BE2C (cell line): ENCODE data around the gene EDEM1.

Source experiments
- DNase-seq: peaks from one replicate; pipeline ENCODE4 v3.0.0-alpha.2; 2020
- H3K27me3 ChIP-seq: fragments of 250-450 bp; sonication (Bioruptor Pico); 2 replicates; pipeline ENCODE4 v1.5.1; 2020; ENCODE audit warnings: mild to moderate bottlenecking
- H3K36me3 ChIP-seq: fragments of 250-450 bp; sonication (Bioruptor Pico); 2 replicates; pipeline ENCODE4 v1.5.1; 2020; ENCODE audit warnings: mild to moderate bottlenecking
- H3K4me1 ChIP-seq: fragments of 250-450 bp; sonication (Bioruptor Pico); 2 replicates; pipeline ENCODE4 v1.5.1; 2020
- H3K4me3 ChIP-seq: 2 replicates; pipeline ENCODE4 v1.5.1; 2011; ENCODE audit warnings: low read depth, low read length
- H3K9me3 ChIP-seq: fragments of 250-450 bp; sonication (Bioruptor Pico); 2 replicates; pipeline ENCODE4 v1.5.1; 2020
- CTCF ChIP-seq: IDR thresholded peaks from 2 replicates; pipeline ENCODE4 v1.5.1; 2012; ENCODE audit warnings: mild to moderate bottlenecking, low read depth, low read length

EDEM1 gene

DNA sequence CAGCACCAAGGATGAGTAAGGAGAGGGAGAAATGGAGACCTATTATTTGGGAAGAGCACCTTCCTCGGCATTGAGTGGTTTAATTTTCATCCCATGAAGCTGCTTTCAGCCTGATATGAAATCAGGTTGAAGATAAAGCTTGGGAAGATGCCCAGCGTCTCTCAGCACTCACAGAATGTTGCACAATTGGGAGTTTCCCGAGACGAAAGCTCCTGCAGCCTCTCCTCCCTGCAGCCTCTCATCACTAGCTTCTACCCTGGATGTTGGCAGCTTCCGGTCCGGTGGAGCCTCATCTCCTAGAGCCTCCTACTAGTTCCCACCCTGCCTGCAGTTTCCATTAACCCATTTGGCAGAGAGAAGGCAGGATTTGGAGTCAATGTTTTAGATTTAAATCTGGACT lies 40.3 kb downstream of the EDEM1 start:
- DNase-seq: no peak
- TF ChIP-seq CTCF: no peak
- Histone ChIP-seq H3K4me3 (no peak overlapping the region), H3K9me3 (no peaks in the 10 kb centered on the region), H3K27me3 (no peaks in the 10 kb centered on the region), H3K4me1 (no peaks in the 10 kb centered on the region), H3K36me3 (no peaks in the 10 kb centered on the region)

DNA sequence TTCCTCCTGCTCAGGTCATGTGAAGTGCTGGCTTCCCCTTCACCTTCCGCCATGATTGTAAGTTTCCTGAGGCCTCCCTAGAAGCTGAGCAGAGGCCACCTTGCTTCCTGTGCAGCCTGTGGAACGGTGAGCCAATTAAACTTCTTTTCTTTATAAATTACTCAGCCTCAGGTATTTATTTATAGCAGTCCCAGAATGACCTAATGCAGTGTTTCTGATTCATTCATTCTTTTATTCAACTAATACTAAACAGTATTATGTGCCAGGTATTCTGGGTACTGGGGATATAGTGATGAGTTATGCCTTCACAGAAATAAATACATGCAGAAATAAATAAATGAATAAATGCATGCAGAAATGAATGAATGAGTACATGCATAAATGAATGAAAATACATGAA lies 41.9 kb downstream of the EDEM1 start:
- no peak for DNase-seq
- Histone ChIP-seq H3K9me3 (no peaks in the 10 kb centered on the region), H3K4me1 (no peaks in the 10 kb centered on the region), H3K27me3 (no peaks in the 10 kb centered on the region), H3K4me3 (no peak overlapping the region), H3K36me3 (no peaks in the 10 kb centered on the region)
- no peak for TF ChIP-seq CTCF

DNA sequence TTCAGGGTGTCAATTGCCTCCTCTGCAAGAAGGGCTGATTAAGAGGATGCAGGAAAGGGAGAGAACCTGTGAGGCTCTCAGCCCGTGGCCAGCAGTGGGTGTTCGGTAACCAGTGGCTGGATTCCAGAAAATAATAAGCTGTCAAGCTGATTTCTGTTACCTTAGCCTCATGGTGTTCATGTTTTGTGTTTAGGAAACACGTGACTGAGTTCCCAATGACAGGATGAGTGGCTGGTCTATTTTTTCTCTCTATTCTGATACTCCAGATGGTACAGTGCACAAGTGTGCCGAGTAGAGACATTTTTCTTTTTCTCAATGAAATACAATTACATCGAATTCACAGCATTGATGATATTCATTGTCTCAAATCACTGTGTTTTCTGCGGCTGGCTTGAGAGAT lies 43.6 kb downstream of the EDEM1 start:
- no peaks in the 10 kb centered on the region for H3K36me3 ChIP-seq
- DNase-seq: no peak
- no peaks in the 10 kb centered on the region for H3K27me3 ChIP-seq
- no peak for TF ChIP-seq CTCF
- H3K4me3 ChIP-seq: no peak overlapping the region
- no peaks in the 10 kb centered on the region for H3K4me1 ChIP-seq
- H3K9me3 ChIP-seq: no peaks in the 10 kb centered on the region

DNA sequence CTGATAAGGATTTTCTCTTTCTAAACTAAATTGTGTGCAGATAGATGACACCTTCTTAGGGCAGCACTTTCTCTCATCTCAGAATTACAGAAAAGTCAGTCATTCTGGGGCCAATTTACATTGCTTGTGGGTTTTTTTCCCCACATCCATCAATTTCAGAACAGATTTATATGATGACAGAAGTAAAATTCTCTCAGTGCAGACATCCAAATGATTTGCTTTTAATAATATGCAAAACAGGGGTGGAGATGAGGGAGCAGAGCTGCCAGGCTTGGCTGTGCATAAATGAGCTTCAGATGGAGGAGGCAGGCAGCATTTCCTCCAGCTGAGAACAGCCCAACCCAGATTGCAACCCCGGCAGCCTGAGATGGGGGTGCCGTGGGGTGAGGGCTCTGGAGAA lies 44.0 kb downstream of the EDEM1 start:
- H3K9me3 ChIP-seq: no peaks in the 10 kb centered on the region
- H3K27me3 ChIP-seq: no peaks in the 10 kb centered on the region
- no peak for TF ChIP-seq CTCF
- H3K36me3 ChIP-seq: no peaks in the 10 kb centered on the region
- no peaks in the 10 kb centered on the region for H3K4me1 ChIP-seq
- no peak for DNase-seq
- H3K4me3 ChIP-seq: no peak overlapping the region

DNA sequence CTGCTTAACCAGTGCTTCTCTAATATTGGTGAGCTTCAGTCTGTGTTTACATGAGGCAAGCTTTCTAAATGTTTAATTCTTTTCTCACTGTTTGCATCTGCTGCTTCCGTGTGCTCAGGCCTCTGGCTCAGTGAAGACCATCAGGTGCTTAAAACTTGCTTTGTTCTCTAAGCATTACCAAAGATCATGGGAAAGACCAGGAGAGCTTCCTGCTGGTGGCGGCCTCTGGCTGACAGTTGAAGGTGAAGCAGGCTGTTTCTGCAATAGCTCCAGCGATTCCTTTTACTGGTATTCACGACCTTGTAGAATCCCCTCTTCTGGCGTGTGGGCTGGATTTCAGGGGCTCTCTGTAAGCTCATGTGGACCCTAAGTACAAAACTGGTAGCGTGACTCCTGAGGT lies 45.1 kb downstream of the EDEM1 start:
- no peak overlapping the region for H3K4me3 ChIP-seq
- no peaks in the 10 kb centered on the region for H3K27me3 ChIP-seq
- no peaks in the 10 kb centered on the region for H3K36me3 ChIP-seq
- no peaks in the 10 kb centered on the region for H3K9me3 ChIP-seq
- peak; percentile 18; the same call in 1 of the 2 replicates for TF ChIP-seq CTCF
- DNase-seq: no peak
- H3K4me1 ChIP-seq: no peaks in the 10 kb centered on the region

DNA sequence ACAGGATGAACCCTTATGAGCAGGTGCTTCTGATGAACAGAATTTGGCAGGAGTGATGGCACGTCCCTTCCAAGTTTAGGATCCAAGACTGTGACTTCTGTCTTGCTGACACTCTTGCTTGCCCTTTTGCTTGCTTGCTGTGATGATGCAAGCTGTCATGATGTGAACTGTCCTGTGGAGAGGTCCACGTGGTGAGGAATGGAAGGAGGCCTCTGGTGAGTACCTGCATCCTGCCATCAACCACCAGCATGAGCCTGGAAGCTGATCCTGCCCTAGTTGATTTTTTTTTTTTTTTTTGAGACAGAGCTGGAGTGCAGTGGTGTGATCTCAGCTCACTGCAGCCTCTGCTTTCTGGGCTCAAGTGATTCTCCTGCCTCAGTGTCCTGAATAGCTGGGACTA lies 45.5 kb downstream of the EDEM1 start:
- no peak for DNase-seq
- H3K27me3 ChIP-seq: no peaks in the 10 kb centered on the region
- H3K36me3 ChIP-seq: no peaks in the 10 kb centered on the region
- TF ChIP-seq CTCF: no peak
- H3K4me3 ChIP-seq: no peak overlapping the region
- no peaks in the 10 kb centered on the region for H3K9me3 ChIP-seq
- H3K4me1 ChIP-seq: no peaks in the 10 kb centered on the region
